Effector memory CD8-positive, alpha-beta T cell (primary cell): ENCODE data around the gene CCDC149.

ENCODE experiments used
- ATAC-seq: fragments of 150-1000 bp; cut with Tn5 transposase; replicated peaks from 2 replicates; pipeline ENCODE4 v1.10.0; 2021; ENCODE audit warnings: mild to moderate bottlenecking, moderate library complexity
- DNase-seq, 3 experiments: peaks; one replicate each; pipeline ENCODE4 v3.0.0; 2021
- H3K27ac Mint-ChIP-seq, 2 donors: one replicate each; pipeline ENCODE4 v1.8.0; 2022; ENCODE audit warnings: mild to moderate bottlenecking in 2 of 2, mixed read lengths in 2 of 2, moderate library complexity in 2 of 2
- H3K27me3 Mint-ChIP-seq, 2 donors: one replicate each; pipeline ENCODE4 v1.8.0; 2022; ENCODE audit warnings: mixed read lengths in 2 of 2
- H3K36me3 Mint-ChIP-seq: one replicate; pipeline ENCODE4 v1.8.0; 2022; ENCODE audit warnings: mild to moderate bottlenecking, moderate library complexity, mixed read lengths; ENCODE audit not compliant: insufficient read depth
- H3K4me1 Mint-ChIP-seq, 2 donors: one replicate each; pipeline ENCODE4 v1.8.0; 2022; ENCODE audit warnings: low read depth in 2 of 2, mixed read lengths in 2 of 2
- H3K4me3 Mint-ChIP-seq, 2 donors: one replicate each; pipeline ENCODE4 v1.8.0; 2022; ENCODE audit warnings: mild to moderate bottlenecking in 2 of 2, mixed read lengths in 2 of 2, moderate library complexity in 2 of 2
- H3K9me3 Mint-ChIP-seq, 2 donors: one replicate each; pipeline ENCODE4 v1.8.0; 2022; ENCODE audit warnings: mixed read lengths in 2 of 2

The CCDC149 gene

GRCh38 chr4:24809376-24809775 is 103.5 kb downstream of the CCDC149 start:
- Mint-ChIP-seq H3K9me3 (peaks cover 6 to 12% of the 10 kb centered on the region in 2 donors), H3K27me3 (peaks cover 13 to 25% of the 10 kb centered on the region in 2 donors), H3K36me3 (no peaks in the 10 kb centered on the region), H3K27ac (no peak overlapping the region), H3K4me3 (no peak overlapping the region), H3K4me1 (peaks cover 0 to 1% of the 10 kb centered on the region in 2 donors)
- no peak for DNase-seq
- ATAC-seq, result no peak

DNA sequence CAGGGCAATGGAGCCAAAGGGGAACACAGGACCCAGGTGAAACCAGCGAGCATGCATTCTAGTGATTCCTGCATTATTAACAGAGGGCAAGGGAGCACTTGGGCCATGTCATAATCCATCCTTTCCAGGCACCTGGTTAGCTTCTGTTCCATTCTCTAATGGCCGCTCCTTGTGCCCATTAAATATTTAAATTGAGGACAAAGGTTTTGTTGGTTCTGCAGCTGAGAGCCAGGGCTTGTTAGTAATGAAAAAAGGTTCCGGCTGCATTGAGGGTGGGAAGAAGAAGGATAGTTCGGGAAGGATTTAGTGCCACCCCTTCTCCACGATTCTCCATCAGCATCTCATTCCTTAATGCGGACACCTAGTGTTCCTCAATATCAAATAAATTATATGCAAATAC is 103.9 kb downstream of the CCDC149 start:
- Mint-ChIP-seq H3K36me3 (no peaks in the 10 kb centered on the region), H3K4me3 (no peak overlapping the region), H3K9me3 (peaks cover 6 to 12% of the 10 kb centered on the region in 2 donors), H3K4me1 (peaks cover 0 to 1% of the 10 kb centered on the region in 2 donors), H3K27me3 (peaks cover 13 to 26% of the 10 kb centered on the region in 2 donors), H3K27ac (no peak overlapping the region)
- ATAC-seq (no peak), DNase-seq (no peak)

DNA sequence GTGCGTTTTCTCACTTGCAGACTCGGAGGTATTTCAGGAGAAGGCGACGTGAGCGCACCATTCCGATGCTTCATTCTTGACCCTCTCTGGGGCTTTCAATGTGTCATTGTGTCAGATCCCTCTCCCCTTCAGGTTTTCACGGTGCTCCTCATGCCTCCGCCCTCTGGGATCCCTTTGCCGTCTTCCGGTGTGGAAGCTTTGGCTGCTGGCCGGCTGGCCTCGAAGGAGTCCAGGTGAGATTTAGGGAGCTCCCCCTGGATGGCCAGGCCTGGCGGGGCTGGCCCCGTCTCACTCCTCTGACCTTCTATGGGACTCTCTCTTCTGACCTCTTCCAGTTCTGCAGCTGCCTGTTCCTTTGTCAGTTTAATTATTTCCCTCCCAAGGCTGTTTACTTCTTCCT is 104.6 kb downstream of the CCDC149 start:
- H3K4me3 Mint-ChIP-seq, result no peak overlapping the region
- H3K36me3 Mint-ChIP-seq, result no peaks in the 10 kb centered on the region
- DNase-seq (no peak), ATAC-seq (no peak)
- H3K27ac Mint-ChIP-seq, result no peak overlapping the region
- H3K9me3 Mint-ChIP-seq, result peaks cover 6 to 12% of the 10 kb centered on the region in 2 donors
- peaks cover 13 to 26% of the 10 kb centered on the region in 2 donors for H3K27me3 Mint-ChIP-seq
- H3K4me1 Mint-ChIP-seq, result peaks cover 0 to 1% of the 10 kb centered on the region in 2 donors

GRCh38 chr4:24807611-24808010 is 105.2 kb downstream of the CCDC149 start:
- Mint-ChIP-seq H3K4me3 (no peak overlapping the region), H3K27ac (no peak overlapping the region), H3K36me3 (no peaks in the 10 kb centered on the region), H3K9me3 (peaks cover 6 to 11% of the 10 kb centered on the region in 2 donors), H3K4me1 (peaks cover 0 to 1% of the 10 kb centered on the region in 2 donors), H3K27me3 (peaks cover 13 to 30% of the 10 kb centered on the region in 2 donors)
- ATAC-seq, result no peak
- DNase-seq, result no peak

DNA sequence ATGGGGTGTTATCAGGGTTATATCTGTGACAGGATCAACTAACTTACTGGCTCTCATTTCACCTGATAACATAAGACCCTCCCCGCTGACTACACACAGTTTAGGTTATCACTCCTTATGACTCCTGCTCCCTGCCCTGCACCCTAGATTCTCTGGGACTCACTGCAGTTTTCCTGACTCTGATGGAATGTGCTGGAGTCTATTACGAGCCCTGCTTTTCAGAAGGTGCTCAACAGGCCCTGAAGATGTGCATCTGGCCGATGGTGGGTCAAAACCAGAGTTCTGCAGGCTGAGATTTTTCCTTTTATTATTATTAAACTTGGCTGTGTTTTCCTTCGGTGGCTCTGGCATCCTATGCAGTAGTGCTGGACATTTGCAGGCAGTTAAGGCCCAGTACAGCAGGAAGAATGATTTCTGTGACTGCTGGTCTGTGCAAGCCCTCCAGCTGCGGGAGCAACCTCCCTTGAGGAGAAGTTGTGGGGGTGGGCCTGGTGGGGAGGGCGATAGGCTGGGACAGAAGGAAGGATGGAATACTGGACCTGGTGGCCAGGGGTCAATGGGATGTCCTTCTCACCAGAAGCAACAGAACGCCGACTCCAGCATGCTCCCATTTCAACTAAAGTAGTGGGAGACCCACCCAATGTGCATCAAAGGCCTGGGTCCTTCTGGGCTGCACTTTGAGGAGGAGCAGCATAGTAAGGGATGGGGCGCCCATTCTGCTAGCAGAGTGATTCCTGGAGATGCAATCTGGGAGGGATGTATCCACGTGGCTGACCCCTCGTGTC is 106.4 kb downstream of the CCDC149 start:
- Mint-ChIP-seq H3K4me1 (peaks cover 0 to 1% of the 10 kb centered on the region in 2 donors), H3K27me3 (peaks cover 21 to 30% of the 10 kb centered on the region in 2 donors), H3K9me3 (no peaks in the 10 kb centered on the region), H3K27ac (no peak overlapping the region), H3K36me3 (no peaks in the 10 kb centered on the region), H3K4me3 (no peak overlapping the region)
- ATAC-seq (no peak), DNase-seq (no peak)

DNA sequence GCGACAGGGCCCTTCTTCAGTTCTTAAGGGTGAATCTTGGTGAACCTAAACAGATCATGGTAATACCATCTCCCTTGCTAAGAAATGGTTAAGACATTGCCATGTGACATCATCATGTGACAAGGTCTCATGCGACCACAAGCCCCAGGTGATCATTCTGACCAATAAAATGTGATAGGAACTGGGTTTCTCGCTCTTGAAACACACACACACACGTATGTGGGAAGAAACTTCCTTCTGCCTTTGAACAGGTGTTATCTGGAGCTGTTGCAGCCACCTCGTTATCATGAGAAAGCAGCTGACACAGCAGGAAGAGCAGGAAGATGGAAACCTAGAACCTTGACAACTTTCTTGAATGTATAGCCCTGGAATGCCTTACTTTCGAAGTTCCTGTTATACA is 107.3 kb downstream of the CCDC149 start:
- DNase-seq, result no peak
- Mint-ChIP-seq H3K9me3 (no peaks in the 10 kb centered on the region), H3K36me3 (no peaks in the 10 kb centered on the region), H3K27me3 (peaks cover 28 to 37% of the 10 kb centered on the region in 2 donors), H3K4me1 (peaks cover 0 to 1% of the 10 kb centered on the region in 2 donors), H3K4me3 (no peak overlapping the region), H3K27ac (no peak overlapping the region)
- ATAC-seq, result no peak

GRCh38 chr4:24805067-24805466 is 107.8 kb downstream of the CCDC149 start:
- H3K27me3 Mint-ChIP-seq, result peaks cover 32 to 42% of the 10 kb centered on the region in 2 donors
- ATAC-seq (no peak), DNase-seq (no peak)
- H3K4me3 Mint-ChIP-seq, result no peak overlapping the region
- no peak overlapping the region for H3K27ac Mint-ChIP-seq
- H3K9me3 Mint-ChIP-seq, result no peaks in the 10 kb centered on the region
- peaks cover 0 to 1% of the 10 kb centered on the region in 2 donors for H3K4me1 Mint-ChIP-seq
- no peaks in the 10 kb centered on the region for H3K36me3 Mint-ChIP-seq

- peaks cover 45 to 59% of the 10 kb centered on the region in 2 donors for H3K27me3 Mint-ChIP-seq
- H3K4me3 Mint-ChIP-seq, result no peak overlapping the region
- DNase-seq (no peak), ATAC-seq (no peak)
- no peaks in the 10 kb centered on the region for H3K36me3 Mint-ChIP-seq
- H3K27ac Mint-ChIP-seq, result no peak overlapping the region
- peaks cover 0 to 1% of the 10 kb centered on the region in 2 donors for H3K4me1 Mint-ChIP-seq
- H3K9me3 Mint-ChIP-seq, result no peaks in the 10 kb centered on the region
Measured at GRCh38 chr4:24802648-24803047, 110.2 kb downstream of the CCDC149 start.

GRCh38 chr4:24801136-24801855 is 111.5 kb downstream of the CCDC149 start:
- Mint-ChIP-seq H3K9me3 (no peaks in the 10 kb centered on the region), H3K4me3 (no peak overlapping the region), H3K36me3 (no peaks in the 10 kb centered on the region), H3K4me1 (no peaks in the 10 kb centered on the region), H3K27me3 (peaks cover 39 to 59% of the 10 kb centered on the region in 2 donors), H3K27ac (no peak overlapping the region)
- no peak for DNase-seq
- ATAC-seq, result no peak

- DNase-seq (no peak), ATAC-seq (no peak)
- H3K27me3 Mint-ChIP-seq, result peaks cover 39 to 58% of the 10 kb centered on the region in 2 donors
- no peak overlapping the region for H3K27ac Mint-ChIP-seq
- H3K36me3 Mint-ChIP-seq, result no peaks in the 10 kb centered on the region
- no peaks in the 10 kb centered on the region for H3K4me1 Mint-ChIP-seq
- H3K9me3 Mint-ChIP-seq, result no peaks in the 10 kb centered on the region
- H3K4me3 Mint-ChIP-seq, result no peak overlapping the region
Measured at GRCh38 chr4:24800325-24800895, 112.4 kb downstream of the CCDC149 start.

DNA sequence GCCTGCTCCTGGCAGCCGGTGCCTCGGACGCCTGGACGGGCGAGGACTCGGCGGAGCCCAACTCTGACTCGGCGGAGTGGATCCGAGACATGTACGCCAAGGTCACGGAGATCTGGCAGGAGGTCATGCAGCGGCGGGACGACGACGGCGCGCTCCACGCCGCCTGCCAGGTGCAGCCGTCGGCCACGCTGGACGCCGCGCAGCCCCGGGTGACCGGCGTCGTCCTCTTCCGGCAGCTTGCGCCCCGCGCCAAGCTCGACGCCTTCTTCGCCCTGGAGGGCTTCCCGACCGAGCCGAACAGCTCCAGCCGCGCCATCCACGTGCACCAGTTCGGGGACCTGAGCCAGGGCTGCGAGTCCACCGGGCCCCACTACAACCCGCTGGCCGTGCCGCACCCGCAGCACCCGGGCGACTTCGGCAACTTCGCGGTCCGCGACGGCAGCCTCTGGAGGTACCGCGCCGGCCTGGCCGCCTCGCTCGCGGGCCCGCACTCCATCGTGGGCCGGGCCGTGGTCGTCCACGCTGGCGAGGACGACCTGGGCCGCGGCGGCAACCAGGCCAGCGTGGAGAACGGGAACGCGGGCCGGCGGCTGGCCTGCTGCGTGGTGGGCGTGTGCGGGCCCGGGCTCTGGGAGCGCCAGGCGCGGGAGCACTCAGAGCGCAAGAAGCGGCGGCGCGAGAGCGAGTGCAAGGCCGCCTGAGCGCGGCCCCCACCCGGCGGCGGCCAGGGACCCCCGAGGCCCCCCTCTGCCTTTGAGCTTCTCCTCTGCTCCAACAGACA is 113.1 kb downstream of the CCDC149 start:
- no peaks in the 10 kb centered on the region for H3K9me3 Mint-ChIP-seq
- DNase-seq (no peak), ATAC-seq (no peak)
- no peaks in the 10 kb centered on the region for H3K36me3 Mint-ChIP-seq
- H3K4me3 Mint-ChIP-seq, result no peak overlapping the region
- no peaks in the 10 kb centered on the region for H3K4me1 Mint-ChIP-seq
- peaks cover 34 to 58% of the 10 kb centered on the region in 2 donors for H3K27me3 Mint-ChIP-seq
- no peak overlapping the region for H3K27ac Mint-ChIP-seq

- Mint-ChIP-seq H3K27me3 (peaks cover 31 to 57% of the 10 kb centered on the region in 2 donors), H3K9me3 (no peaks in the 10 kb centered on the region), H3K36me3 (no peaks in the 10 kb centered on the region), H3K4me1 (no peaks in the 10 kb centered on the region), H3K27ac (no peak overlapping the region), H3K4me3 (no peak overlapping the region)
- no peak for DNase-seq
- ATAC-seq, result no peak
Measured at GRCh38 chr4:24799196-24799543, 113.7 kb downstream of the CCDC149 start.

DNA sequence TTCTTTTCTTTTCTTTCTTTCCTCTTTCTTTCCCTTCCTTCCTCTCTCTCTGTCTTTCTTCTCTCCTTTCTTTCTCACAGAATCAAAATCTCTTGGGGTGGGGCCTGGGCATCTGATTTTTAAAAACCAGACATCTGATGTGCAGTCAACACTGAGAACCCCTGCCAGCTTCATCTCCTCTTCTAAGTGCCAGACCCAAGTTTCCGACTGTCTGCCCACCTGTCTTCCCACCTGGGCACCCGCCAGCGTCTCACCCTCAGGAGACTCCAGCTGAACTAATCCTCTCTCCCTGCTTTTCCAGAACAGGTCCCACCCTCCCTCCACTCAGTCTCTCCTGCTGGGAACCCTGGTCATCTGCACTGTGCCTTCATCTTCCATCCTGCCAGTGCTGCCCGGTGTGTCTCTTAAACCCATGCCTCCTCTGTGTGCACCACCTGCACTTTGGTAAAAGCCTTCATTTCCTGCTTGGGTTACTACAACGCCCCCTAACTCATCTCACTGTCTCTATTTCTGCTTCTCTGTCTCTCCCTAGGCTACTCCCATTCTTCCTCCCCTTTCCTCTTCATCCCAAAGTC is 114.7 kb downstream of the CCDC149 start:
- H3K36me3 Mint-ChIP-seq, result no peaks in the 10 kb centered on the region
- no peak for DNase-seq
- peaks cover 31 to 57% of the 10 kb centered on the region in 2 donors for H3K27me3 Mint-ChIP-seq
- no peaks in the 10 kb centered on the region for H3K4me1 Mint-ChIP-seq
- no peak overlapping the region for H3K27ac Mint-ChIP-seq
- no peaks in the 10 kb centered on the region for H3K9me3 Mint-ChIP-seq
- ATAC-seq, result no peak
- no peak overlapping the region for H3K4me3 Mint-ChIP-seq
